ENCODE results near the gene TMEM30A.

TMEM30A gene

GRCh38 chr6:75243333-75244062, 41.1 kb downstream of the TMEM30A start, which contains the start of gene COX7A2:
TSS of gene COX7A2 (minus strand) at chr6:75243801. CDS start at chr6:75243734, 67 bp downstream.
- ChIA-PET CTCF (interaction anchor here (0.6 to 1.5 kb wide), 10 partner anchors 9 to 1511 kb away, joined by 3 to 6 read pairs (median 3); no protein-coding TSS in a partner anchor), POLR2A (interaction anchor here (0.5 to 2.8 kb wide), 18 partner anchors 9 to 1782 kb away, joined by 3 to 11 read pairs (median 4); partner anchors contain the start of genes COL12A1, MTO1, SENP6 and TMEM30A)
- TF ChIP-seq ZNF335 (tag by site-specific recombination; conservative IDR thresholded peaks at IDR 0.05), result peak; percentile 88
- TF ChIP-seq ZSCAN5A (tag by site-specific recombination; IDR thresholded peaks at IDR 0.05), result no peak
- no peak for TF ChIP-seq ZNF426 (tag by site-specific recombination; IDR thresholded peaks at IDR 0.05)
- no peak for TF ChIP-seq KLF1 (tag by site-specific recombination; IDR thresholded peaks at IDR 0.05)
- no peak for TF ChIP-seq ZNF266 (tag by site-specific recombination; IDR thresholded peaks at IDR 0.05; ENCODE audit: low read depth)
- TF ChIP-seq ZNF530 (tag by site-specific recombination; IDR thresholded peaks at IDR 0.05; ENCODE audit: low read depth), result no peak
- TF ChIP-seq ZNF169 (tag by site-specific recombination; IDR thresholded peaks at IDR 0.05), result no peak
- no peak for TF ChIP-seq ZBTB48 (tag by site-specific recombination; IDR thresholded peaks at IDR 0.05)
- no peak for TF ChIP-seq ZNF398 (tag by site-specific recombination; IDR thresholded peaks at IDR 0.05)
- TF ChIP-seq ZNF76 (tag by site-specific recombination; IDR thresholded peaks at IDR 0.05; ENCODE audit: borderline replicate concordance, low read depth), result peak; percentile 40; the same call in 1 of the 2 replicates
- no peak for TF ChIP-seq MYNN (tag by site-specific recombination; IDR thresholded peaks at IDR 0.05; ENCODE audit: borderline replicate concordance)
- no peak for TF ChIP-seq ZNF248 (tag by site-specific recombination; IDR thresholded peaks at IDR 0.05)
- TF ChIP-seq ZFP3 (tag by site-specific recombination; IDR thresholded peaks at IDR 0.05; ENCODE audit: low read depth), result no peak
- TF ChIP-seq SP2 (tag by site-specific recombination; IDR thresholded peaks at IDR 0.05), result peak; percentile 83
- TF ChIP-seq ZNF112 (tag by site-specific recombination; IDR thresholded peaks at IDR 0.05), result no peak
- no peak for TF ChIP-seq ZNF37A (tag by site-specific recombination; IDR thresholded peaks at IDR 0.05)
- no peak for TF ChIP-seq ZNF560 (tag by site-specific recombination; IDR thresholded peaks at IDR 0.05; ENCODE audit: borderline replicate concordance)
- no peak for TF ChIP-seq ZNF350 (tag by site-specific recombination; IDR thresholded peaks at IDR 0.05)
- TF ChIP-seq HOXD13 (CRISPR knock-in tag; IDR thresholded peaks at IDR 0.05; ENCODE audit: borderline replicate concordance), result 0 out of 2 replicates have a peak, but pooled peaks have one; percentile 42
- TF ChIP-seq ZNF211 (tag by site-specific recombination; IDR thresholded peaks at IDR 0.05; ENCODE audit: low read depth), result no peak
- TF ChIP-seq ZFP41 (tag by site-specific recombination; IDR thresholded peaks at IDR 0.05; ENCODE audit: borderline replicate concordance), result no peak
- no peak for TF ChIP-seq PRDM6 (tag by site-specific recombination; IDR thresholded peaks at IDR 0.05)
- TF ChIP-seq ZNF121 (tag by site-specific recombination; IDR thresholded peaks at IDR 0.05), result no peak
- TF ChIP-seq YY1 (tag by site-specific recombination; IDR thresholded peaks at IDR 0.05), result peak; percentile 73
- 0 out of 2 replicates have a peak, but pooled peaks have one; percentile 27 for TF ChIP-seq ZNF792 (tag by site-specific recombination; IDR thresholded peaks at IDR 0.05)
- no peak for TF ChIP-seq ZNF514 (tag by site-specific recombination; IDR thresholded peaks at IDR 0.05)
- TF ChIP-seq ZBTB49 (tag by site-specific recombination; IDR thresholded peaks at IDR 0.05; ENCODE audit: low read depth), result no peak
- no peak for TF ChIP-seq ZNF704 (tag by site-specific recombination; IDR thresholded peaks at IDR 0.05)
- no peak for TF ChIP-seq ZNF274 (IDR thresholded peaks at IDR 0.05; ENCODE audit: low read length)
- TF ChIP-seq ZNF274 (tag by site-specific recombination; IDR thresholded peaks at IDR 0.05; ENCODE audit: borderline replicate concordance), result no peak
- TF ChIP-seq ZNF623 (tag by site-specific recombination; IDR thresholded peaks at IDR 0.05), result no peak

More at GRCh38 chr6:75243333-75244062, 41.1 kb downstream of the TMEM30A start, which contains the start of gene COX7A2:
- Histone ChIP-seq H3K9me3 (ENCODE audit: control insufficient read depth, insufficient read depth, low read depth, low read length) (no peaks in the 10 kb centered on the region), H3K4me3 (ENCODE audit: low read depth, low read length) (peak within 1 kb of the TSS; percentile 64), H3K27ac (ENCODE audit: extremely low read depth, low read depth, low read length) (peak within 1 kb of the TSS; percentile 67), H3K36me3 (ENCODE audit: control insufficient read depth in 2 of 2, insufficient read depth in 1 of 2, low read length in 2 of 2) (peaks cover 23 to 29% of the 10 kb centered on the region in 2 experiments), H3K4me1 (ENCODE audit: control insufficient read depth, insufficient read depth, low read length) (no peaks in the 10 kb centered on the region)

Measured in HEK293 (cell line).